ENCODE data around the gene FBXL3. TPM values are rescaled to one million over a fixed set of nuclear protein-coding genes. Genes with fewer than 3 reads are reported as not detected.

Gene FBXL3
- polyA plus RNA-seq, 1 donor (not counting 4 experiments of a cell fraction or from before 2014, with no cell fraction given), result 25.4 TPM

DNA sequence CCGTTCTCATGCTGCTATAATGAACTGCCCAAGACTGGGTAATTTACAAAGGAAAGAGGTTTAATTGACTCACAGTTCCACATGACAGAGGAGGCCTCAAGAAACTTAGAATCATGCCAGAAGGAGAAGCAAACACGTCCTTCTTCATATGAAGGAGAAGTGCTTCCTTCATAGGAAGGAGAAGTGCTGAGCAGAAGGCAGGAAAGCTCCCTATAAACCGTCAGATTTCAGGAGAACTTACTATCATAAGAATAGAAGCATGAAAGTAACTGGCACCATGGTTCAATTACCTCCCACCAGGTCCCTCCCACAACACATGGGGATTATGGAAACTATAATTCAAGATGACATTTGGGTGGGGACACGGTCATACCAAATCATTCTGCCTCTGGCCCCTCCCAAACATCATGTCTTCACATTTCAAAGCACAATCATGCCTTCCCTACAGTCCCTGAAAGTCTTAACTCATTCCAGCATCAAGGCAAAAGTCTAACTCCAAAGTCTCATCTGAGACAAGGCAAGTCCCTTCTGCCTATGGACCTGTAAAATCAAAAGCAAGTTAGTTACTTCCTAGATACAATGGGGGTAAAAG is 68.0 kb downstream of the FBXL3 start:
- H3K9ac ChIP-seq (ENCODE audit: control insufficient read depth, extremely low read depth, insufficient read depth, low read length), result no peak overlapping the region
- H3K79me2 ChIP-seq (ENCODE audit: control insufficient read depth, insufficient read depth, low read length), result no peaks in the 10 kb centered on the region
- no peaks in the 10 kb centered on the region for H3K9me1 ChIP-seq (ENCODE audit: control insufficient read depth, extremely low read depth, insufficient read depth, low read length)
- no peak for TF ChIP-seq EZH2 (IDR thresholded peaks at IDR 0.05; ENCODE audit: low read length)
- TF ChIP-seq, protein P1, sequence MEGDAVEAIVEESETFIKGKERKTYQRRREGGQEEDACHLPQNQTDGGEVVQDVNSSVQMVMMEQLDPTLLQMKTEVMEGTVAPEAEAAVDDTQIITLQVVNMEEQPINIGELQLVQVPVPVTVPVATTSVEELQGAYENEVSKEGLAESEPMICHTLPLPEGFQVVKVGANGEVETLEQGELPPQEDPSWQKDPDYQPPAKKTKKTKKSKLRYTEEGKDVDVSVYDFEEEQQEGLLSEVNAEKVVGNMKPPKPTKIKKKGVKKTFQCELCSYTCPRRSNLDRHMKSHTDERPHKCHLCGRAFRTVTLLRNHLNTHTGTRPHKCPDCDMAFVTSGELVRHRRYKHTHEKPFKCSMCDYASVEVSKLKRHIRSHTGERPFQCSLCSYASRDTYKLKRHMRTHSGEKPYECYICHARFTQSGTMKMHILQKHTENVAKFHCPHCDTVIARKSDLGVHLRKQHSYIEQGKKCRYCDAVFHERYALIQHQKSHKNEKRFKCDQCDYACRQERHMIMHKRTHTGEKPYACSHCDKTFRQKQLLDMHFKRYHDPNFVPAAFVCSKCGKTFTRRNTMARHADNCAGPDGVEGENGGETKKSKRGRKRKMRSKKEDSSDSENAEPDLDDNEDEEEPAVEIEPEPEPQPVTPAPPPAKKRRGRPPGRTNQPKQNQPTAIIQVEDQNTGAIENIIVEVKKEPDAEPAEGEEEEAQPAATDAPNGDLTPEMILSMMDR (optimal IDR thresholded peaks at IDR 0.05 in 1 of 3, IDR thresholded peaks at IDR 0.05 in 1 of 3, conservative IDR thresholded peaks at IDR 0.05 in 1 of 3; ENCODE audit: extremely low read depth in 1 of 3, insufficient read depth in 2 of 3, low read length in 3 of 3), result no peak
- no peaks in the 10 kb centered on the region for H3K36me3 ChIP-seq (ENCODE audit: control insufficient read depth in 2 of 2, extremely low read depth in 1 of 2, insufficient read depth in 2 of 2, low read length in 2 of 2)
- H3K9me3 ChIP-seq (ENCODE audit: control insufficient read depth, low read depth, low read length), result peaks cover 2% of the 10 kb centered on the region
- no peak overlapping the region for H3K4me2 ChIP-seq (ENCODE audit: control insufficient read depth, extremely low read depth, insufficient read depth, low read depth, low read length)
- no peaks in the 10 kb centered on the region for H3K27me3 ChIP-seq (ENCODE audit: control insufficient read depth, extremely low read depth, insufficient read depth, low read length)
- H4K20me1 ChIP-seq (ENCODE audit: control insufficient read depth, extremely low read depth, insufficient read depth, low read length), result no peaks in the 10 kb centered on the region
- FAIRE-seq (no peak), DNase-seq (ENCODE audit: low read depth, low spot score) (no peak)
- no peaks in the 10 kb centered on the region for H3K4me1 ChIP-seq (ENCODE audit: control insufficient read depth, extremely low read depth, insufficient read depth, low read length)
- dilution Hi-C loops (cut with MboI; ENCODE audit: extremely low pct_ligation_motif_present, low sequenced_read_pairs), result no loop called here
- H2AFZ ChIP-seq (ENCODE audit: control insufficient read depth, low read length), result no peak overlapping the region
- no peak overlapping the region for H3K27ac ChIP-seq (ENCODE audit: control insufficient read depth, insufficient read depth, low read length)
- no peak overlapping the region for H3K4me3 ChIP-seq (ENCODE audit: control insufficient read depth in 2 of 3, extremely low read depth in 1 of 3, insufficient read depth in 2 of 3, low read depth in 1 of 3, low read length in 3 of 3)

DNA sequence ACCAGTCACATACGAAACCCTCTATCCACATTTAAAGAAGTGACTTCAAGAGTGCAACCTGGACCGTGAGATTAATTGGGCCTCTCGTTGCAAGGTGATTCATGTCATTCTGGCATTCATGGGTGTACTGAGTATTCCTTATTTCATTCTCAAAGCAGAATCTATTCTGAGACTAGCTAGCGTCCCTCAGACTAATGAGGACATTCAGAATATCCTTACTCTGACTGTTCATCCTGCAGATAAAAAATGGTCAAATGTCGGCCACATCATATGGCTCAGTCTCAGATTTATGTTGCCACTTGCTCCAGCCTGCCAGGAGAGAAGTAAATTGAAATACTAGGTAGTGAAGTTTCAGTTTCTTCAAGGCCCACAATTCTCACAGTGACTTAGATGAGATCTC is 71.3 kb downstream of the FBXL3 start:
- no peak overlapping the region for H3K27ac ChIP-seq (ENCODE audit: control insufficient read depth, insufficient read depth, low read length)
- no peaks in the 10 kb centered on the region for H3K9me1 ChIP-seq (ENCODE audit: control insufficient read depth, extremely low read depth, insufficient read depth, low read length)
- no peaks in the 10 kb centered on the region for H3K36me3 ChIP-seq (ENCODE audit: control insufficient read depth in 2 of 2, extremely low read depth in 1 of 2, insufficient read depth in 2 of 2, low read length in 2 of 2)
- no peaks in the 10 kb centered on the region for H3K79me2 ChIP-seq (ENCODE audit: control insufficient read depth, insufficient read depth, low read length)
- H3K9me3 ChIP-seq (ENCODE audit: control insufficient read depth, low read depth, low read length), result peaks cover 2% of the 10 kb centered on the region
- H2AFZ ChIP-seq (ENCODE audit: control insufficient read depth, low read length), result no peak overlapping the region
- DNase-seq (ENCODE audit: low read depth, low spot score) (no peak), FAIRE-seq (no peak)
- H3K27me3 ChIP-seq (ENCODE audit: control insufficient read depth, extremely low read depth, insufficient read depth, low read length), result no peaks in the 10 kb centered on the region
- no peak overlapping the region for H3K9ac ChIP-seq (ENCODE audit: control insufficient read depth, extremely low read depth, insufficient read depth, low read length)
- no peaks in the 10 kb centered on the region for H3K4me1 ChIP-seq (ENCODE audit: control insufficient read depth, extremely low read depth, insufficient read depth, low read length)
- H4K20me1 ChIP-seq (ENCODE audit: control insufficient read depth, extremely low read depth, insufficient read depth, low read length), result no peaks in the 10 kb centered on the region
- H3K4me2 ChIP-seq (ENCODE audit: control insufficient read depth, extremely low read depth, insufficient read depth, low read depth, low read length), result no peak overlapping the region
- dilution Hi-C loops (cut with MboI; ENCODE audit: extremely low pct_ligation_motif_present, low sequenced_read_pairs), result no loop called here
- no peak overlapping the region for H3K4me3 ChIP-seq (ENCODE audit: control insufficient read depth in 2 of 3, extremely low read depth in 1 of 3, insufficient read depth in 2 of 3, low read depth in 1 of 3, low read length in 3 of 3)
- TF ChIP-seq EZH2 (IDR thresholded peaks at IDR 0.05; ENCODE audit: low read length), result no peak
- TF ChIP-seq, protein P1 (optimal IDR thresholded peaks at IDR 0.05 in 1 of 3, IDR thresholded peaks at IDR 0.05 in 1 of 3, conservative IDR thresholded peaks at IDR 0.05 in 1 of 3; ENCODE audit: extremely low read depth in 1 of 3, insufficient read depth in 2 of 3, low read length in 3 of 3), result no peak

Other genes with a start within 250 kb of the FBXL3 start
- 8.9 to 18.9 TPM (median 18.2 TPM) in 3 replicates for gene KCTD12, start 140.8 kb downstream of the FBXL3 start, polyA plus RNA-seq
- gene ACOD1, start 78.6 kb downstream of the FBXL3 start, polyA plus RNA-seq, result not detected in 3 replicates
- 20.7 to 32.4 TPM (median 28.7 TPM) in 3 replicates for gene CLN5, start 35.1 kb downstream of the FBXL3 start, polyA plus RNA-seq